GM12878 (cell line): ENCODE measurements around the gene ADCY9. TPM values are rescaled to one million over a fixed set of nuclear protein-coding genes. Genes with fewer than 3 reads are reported as not detected.

Experiments used
- ATAC-seq: fragments of 200-7000 bp; cut with Tn5 transposase; 3 replicates; pipeline ENCODE4 v1.9.1; 2020; ENCODE audit warnings: mild to moderate bottlenecking, moderate library complexity
- BruUV-seq: library from RNA; stranded (reverse); fragments of 400-500 nt; replicated peaks from 2 replicates; lab custom pipeline; 2021; lab: Mats Ljungman, UMichigan
- CTCF ChIA-PET: fragments of 300-600 bp; sonication (Branson Sonifier 250); formaldehyde crosslinking; extraction: SDS; loops from one replicate; lab custom pipeline; 2021; ENCODE audit warnings: inconsistent platforms; lab: Yijun Ruan, JAX
- POLR2A ChIA-PET: fragments of 350-600 bp; formaldehyde crosslinking; extraction: SDS; loops from one replicate; lab custom pipeline; 2021; ENCODE audit warnings: inconsistent platforms; lab: Charles Lee
- RAD21 ChIA-PET: fragments of 300-600 bp; sonication (Branson Sonifier 250); formaldehyde crosslinking; loops from one replicate; lab custom pipeline; 2023; ENCODE audit warnings: antibody characterized with exemption; ENCODE audit not compliant: unreplicated experiment; lab: Charles Lee
- SMC1A ChIA-PET: fragments of 300-600 bp; sonication (Branson Sonifier 250); formaldehyde crosslinking; loops from one replicate; lab custom pipeline; 2023; ENCODE audit not compliant: unreplicated experiment, uncharacterized antibody; lab: Charles Lee
- DNase-seq: peaks from one replicate; pipeline ENCODE4 v3.0.0-alpha.2; 2011; ENCODE audit warnings: low read depth, low spot score
- FAIRE-seq: peaks from 3 replicates; lab custom pipeline; 2011; peaks lifted over from hg19 to GRCh38; lab: Jason Lieb, UNC
- H2AFZ ChIP-seq: 2 replicates; pipeline ENCODE4 v1.6.0; 2011; ENCODE audit warnings: low read depth, low read length, control low read depth; ENCODE audit not compliant: control insufficient read depth
- H3K27ac ChIP-seq: 2 replicates; pipeline ENCODE4 v1.5.1; 2011; ENCODE audit warnings: control low read depth; ENCODE audit not compliant: control insufficient read depth, insufficient read depth
- H3K27me3 ChIP-seq, 2 experiments: replicated peaks in 1 of 2; 2 replicates each; pipeline versions ENCODE4 v1.6.0 to v1.6.1; 2011; ENCODE audit warnings: low read length in 1 of 2; ENCODE audit not compliant: control insufficient read depth in 2 of 2, insufficient read depth in 2 of 2
- H3K36me3 ChIP-seq, 2 experiments: 2 replicates each; pipeline ENCODE4 v1.5.1; 2011; ENCODE audit warnings: low read length in 1 of 2; ENCODE audit not compliant: control insufficient read depth in 2 of 2, insufficient read depth in 2 of 2
- H3K4me1 ChIP-seq: 2 replicates; pipeline ENCODE4 v1.6.1; 2011; ENCODE audit warnings: mild to moderate bottlenecking, low read length, moderate library complexity, mixed read lengths; ENCODE audit not compliant: control insufficient read depth, insufficient read depth
- H3K4me2 ChIP-seq: 2 replicates; pipeline ENCODE4 v1.6.0; 2011; ENCODE audit warnings: control low read depth; ENCODE audit not compliant: control insufficient read depth, insufficient read depth
- H3K4me3 ChIP-seq: fragments of 200-600 bp; sonication (generic); 2 replicates; pipeline ENCODE4 v1.5.1; 2016
- H3K79me2 ChIP-seq: 2 replicates; pipeline ENCODE4 v1.6.0; 2011; ENCODE audit warnings: low read length; ENCODE audit not compliant: control insufficient read depth, insufficient read depth
- H3K9ac ChIP-seq: 2 replicates; pipeline ENCODE4 v1.8.0; 2011; ENCODE audit warnings: low read length, control low read depth, mixed read lengths; ENCODE audit not compliant: control insufficient read depth, insufficient read depth
- H3K9me3 ChIP-seq: replicated peaks from 3 replicates; pipeline ENCODE4 v1.5.1; 2011; ENCODE audit warnings: mild to moderate bottlenecking, low read length; ENCODE audit not compliant: control insufficient read depth, insufficient read depth
- H4K20me1 ChIP-seq: 2 replicates; pipeline ENCODE4 v1.6.0; 2011; ENCODE audit not compliant: control insufficient read depth, insufficient read depth
- BCL3 ChIP-seq: IDR thresholded peaks from 2 replicates; pipeline ENCODE4 v1.6.1; 2011; ENCODE audit warnings: borderline replicate concordance, low read depth, mild to moderate bottlenecking, moderate library complexity, low read length; ENCODE audit not compliant: insufficient read depth, poor library complexity, severe bottlenecking
- E4F1 ChIP-seq: fragments of 450-650 bp; IDR thresholded peaks from 2 replicates; pipeline ENCODE4 v1.6.1; 2018; ENCODE audit warnings: borderline replicate concordance, mild to moderate bottlenecking; ENCODE audit not compliant: partially characterized antibody
- EGR1 ChIP-seq, 2 experiments: IDR thresholded peaks; 1 replicate in 1 of 2; 2 replicates in 1 of 2; pipeline ENCODE4 v1.6.1; 2011 to 2012; ENCODE audit warnings: low read depth in 2 of 2, low read length in 2 of 2, borderline replicate concordance in 1 of 2, mild to moderate bottlenecking in 1 of 2, moderate library complexity in 1 of 2
- GATAD2B ChIP-seq: fragments of 450-650 bp; conservative IDR thresholded peaks from 2 replicates; pipeline ENCODE4 v1.6.1; 2017; ENCODE audit warnings: low read depth, mild to moderate bottlenecking, moderate library complexity
- IKZF2 ChIP-seq, 2 experiments: fragments of 450-650 bp; IDR thresholded peaks; 2 replicates each; pipeline ENCODE4 v1.6.1; 2017; ENCODE audit warnings: mild to moderate bottlenecking in 2 of 2, moderate library complexity in 2 of 2
- IRF5 ChIP-seq: fragments of 450-650 bp; IDR thresholded peaks from 2 replicates; pipeline ENCODE4 v1.6.1; 2017; ENCODE audit warnings: borderline replicate concordance
- PML ChIP-seq: IDR thresholded peaks from 2 replicates; pipeline ENCODE4 v1.6.1; 2012; ENCODE audit warnings: low read length, inconsistent platforms
- ZBTB11 ChIP-seq: fragments of 450-650 bp; formaldehyde crosslinking; IDR thresholded peaks from 2 replicates; pipeline ENCODE4 v1.5.0; 2022; ENCODE audit warnings: mild to moderate bottlenecking, missing genetic modification characterization
- ZNF592 ChIP-seq: fragments of 450-650 bp; IDR thresholded peaks from 2 replicates; pipeline ENCODE4 v1.6.1; 2017; ENCODE audit warnings: mild to moderate bottlenecking, moderate library complexity
- WGBS: methylation state at CpG from one replicate; pipeline ENCODE4 v1.1.6; 2016; ENCODE audit warnings: low lambda C conversion rate; ENCODE audit not compliant: insufficient replicate concordance, insufficient coverage; ENCODE audit errors: missing lambda C conversion rate; 5-methylcytosine and 5-hydroxymethylcytosine counted together
- in situ Hi-C: fragments of 300-500 bp; cut with MboI; formaldehyde crosslinking; loops from 9 replicates; pipeline ENCODE4 v1.14.3; 2018; ENCODE audit warnings: mixed read lengths
- intact Hi-C: fragments of 100-400 bp; cut with micrococcal nuclease; formaldehyde crosslinking; loops from one replicate; pipeline ENCODE4 v1.14.2; 2022; ENCODE audit not compliant: unreplicated experiment
- polyA plus RNA-seq, 11 experiments: library from polyadenylated mRNA; depleted of rRNA in 4 of 11; unstranded in 6 of 11; stranded (reverse) in 5 of 11; fragments of >200 nt; fragmentation: Nextera tagmentation in 4 of 11; fragmentation: Illumina TruSeq in 1 of 11; extraction: Ambion mirVana in 4 of 11; extraction: Trizol in 1 of 11; gene quantifications; 1 replicate in 1 of 11; 2 replicates in 10 of 11; pipeline versions ENCODE4 v1.2.1 to v1.2.3, GENCODE V29; 2011 to 2016; ENCODE audit warnings: inconsistent platforms in 2 of 11, missing spikeins in 2 of 11, low read depth in 1 of 11
- total RNA-seq, 4 experiments: library from RNA; depleted of rRNA in 3 of 4; stranded (reverse); fragments of >200 nt in 3 of 4; fragmentation: Illumina TruSeq in 1 of 4; extraction: Trizol in 1 of 4; gene quantifications; 2 replicates each; pipeline versions ENCODE4 v1.2.1 to v1.2.3, GENCODE V29; 2013 to 2021

The ADCY9 gene
- total and polyA plus RNA-seq, 10 of the 15 experiments (the other 5 are each of a cell fraction or from before 2014, with no cell fraction given): 0.09 to 0.41 (median 0.15) TPM; not detected in 3

- intact Hi-C loops: no loop called here
- no peaks in the 10 kb centered on the region for H3K27me3 ChIP-seq
- in situ Hi-C loops: no loop called here
- H3K4me2 ChIP-seq: no peak overlapping the region
- TF ChIP-seq IRF5 (no peak), E4F1 (no peak), ZBTB11 (no peak), BCL3 (no peak), PML (no peak), IKZF2 (IDR thresholded peaks at IDR 0.05) (no peak), ZNF592 (no peak), EGR1 (IDR thresholded peaks at IDR 0.05; ENCODE audit: borderline replicate concordance in 1 of 2, low read depth in 2 of 2, low read length in 2 of 2) (no peak), GATAD2B (no peak)
- no peak for DNase-seq
- H3K79me2 ChIP-seq: no peaks in the 10 kb centered on the region
- no peaks in the 10 kb centered on the region for H4K20me1 ChIP-seq
- FAIRE-seq: no peak
- ChIA-PET CTCF (no interaction called here), SMC1A (no interaction called here), RAD21 (no interaction called here), POLR2A (no interaction called here)
- H2AFZ ChIP-seq: no peak overlapping the region
- no peak overlapping the region for H3K9ac ChIP-seq
- H3K9me3 ChIP-seq: peaks cover 7% of the 10 kb centered on the region; the same call in 2 of the 3 replicates
- ATAC-seq: no peak
- no peak overlapping the region for H3K27ac ChIP-seq
- WGBS: 70% methylated on average over 3 of the region's 3 CpGs
- no peaks in the 10 kb centered on the region for H3K36me3 ChIP-seq
- H3K4me3 ChIP-seq: no peak overlapping the region
- BruUV-seq: no TSS peak
- peaks cover 4% of the 10 kb centered on the region; the same call in 1 of the 2 replicates for H3K4me1 ChIP-seq
Observed at GRCh38 chr16:4137438-4137837, 21.2 kb upstream of the ADCY9 start.
